Gastroesophageal sphincter (tissue), 3 donors: ENCODE measurements around the gene LRRK2.

Experiments used
- EP300 ChIP-seq: sonication (generic); formaldehyde crosslinking; IDR thresholded peaks from one replicate; pipeline ENCODE4 v1.6.1; 2017; ENCODE audit warnings: antibody characterized with exemption, mild to moderate bottlenecking
- POLR2A ChIP-seq, 2 donors: fragments of 450-650 bp; IDR thresholded peaks; one replicate each; pipeline ENCODE4 v1.6.1; 2017; ENCODE audit warnings: antibody characterized with exemption in 2 of 2, mild to moderate bottlenecking in 2 of 2, moderate library complexity in 1 of 2
- TF ChIP-seq, protein P1 (sequence below), 4 experiments: fragments of 200-600 bp in 2 of 4; fragments of 450-650 bp in 2 of 4; sonication (generic) in 1 of 4; IDR thresholded peaks; one replicate each; pipeline ENCODE4 v1.5.1; 2017 to 2019; ENCODE audit warnings: antibody characterized with exemption in 4 of 4, mild to moderate bottlenecking in 2 of 4, moderate library complexity in 2 of 4

DNA sequence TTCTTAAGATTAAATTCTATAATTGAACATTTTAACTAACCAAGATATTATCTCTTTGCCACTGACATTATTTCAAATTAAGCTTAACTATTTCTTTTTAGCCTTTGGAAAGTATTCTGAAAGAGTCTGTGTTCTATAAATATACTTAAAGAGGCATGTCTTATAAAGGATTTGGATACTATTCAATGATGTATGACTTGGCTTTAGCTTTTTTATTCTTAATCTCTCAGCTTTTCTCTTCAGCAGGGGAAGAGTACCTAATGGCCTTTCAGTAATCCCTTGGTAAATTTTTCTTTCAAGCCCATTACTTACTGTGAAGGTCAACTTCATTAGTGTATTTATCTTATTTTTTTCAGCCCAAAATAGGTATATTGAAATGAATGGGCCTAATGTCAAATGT, 113.8 kb downstream of the LRRK2 start:
- TF ChIP-seq, protein P1, sequence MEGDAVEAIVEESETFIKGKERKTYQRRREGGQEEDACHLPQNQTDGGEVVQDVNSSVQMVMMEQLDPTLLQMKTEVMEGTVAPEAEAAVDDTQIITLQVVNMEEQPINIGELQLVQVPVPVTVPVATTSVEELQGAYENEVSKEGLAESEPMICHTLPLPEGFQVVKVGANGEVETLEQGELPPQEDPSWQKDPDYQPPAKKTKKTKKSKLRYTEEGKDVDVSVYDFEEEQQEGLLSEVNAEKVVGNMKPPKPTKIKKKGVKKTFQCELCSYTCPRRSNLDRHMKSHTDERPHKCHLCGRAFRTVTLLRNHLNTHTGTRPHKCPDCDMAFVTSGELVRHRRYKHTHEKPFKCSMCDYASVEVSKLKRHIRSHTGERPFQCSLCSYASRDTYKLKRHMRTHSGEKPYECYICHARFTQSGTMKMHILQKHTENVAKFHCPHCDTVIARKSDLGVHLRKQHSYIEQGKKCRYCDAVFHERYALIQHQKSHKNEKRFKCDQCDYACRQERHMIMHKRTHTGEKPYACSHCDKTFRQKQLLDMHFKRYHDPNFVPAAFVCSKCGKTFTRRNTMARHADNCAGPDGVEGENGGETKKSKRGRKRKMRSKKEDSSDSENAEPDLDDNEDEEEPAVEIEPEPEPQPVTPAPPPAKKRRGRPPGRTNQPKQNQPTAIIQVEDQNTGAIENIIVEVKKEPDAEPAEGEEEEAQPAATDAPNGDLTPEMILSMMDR (IDR thresholded peaks at IDR 0.05): no peak
- TF ChIP-seq POLR2A (IDR thresholded peaks at IDR 0.05) (no peak), EP300 (no peak)
